Activated CD4-positive, alpha-beta T cell treated with anti-CD3 and anti-CD28 coated beads, Interleukin-10, Interleukin-2, amounts not matched to agents 100 ng/mL and 50 ng/mL, durations not matched to agents 16 hours and 8 hours (primary cell): ENCODE measurements around the gene VEGFB.

ENCODE experiments used
- DNase-seq: peaks from one replicate; pipeline ENCODE4 v3.0.0-alpha.2; 2020

The VEGFB gene

DNA sequence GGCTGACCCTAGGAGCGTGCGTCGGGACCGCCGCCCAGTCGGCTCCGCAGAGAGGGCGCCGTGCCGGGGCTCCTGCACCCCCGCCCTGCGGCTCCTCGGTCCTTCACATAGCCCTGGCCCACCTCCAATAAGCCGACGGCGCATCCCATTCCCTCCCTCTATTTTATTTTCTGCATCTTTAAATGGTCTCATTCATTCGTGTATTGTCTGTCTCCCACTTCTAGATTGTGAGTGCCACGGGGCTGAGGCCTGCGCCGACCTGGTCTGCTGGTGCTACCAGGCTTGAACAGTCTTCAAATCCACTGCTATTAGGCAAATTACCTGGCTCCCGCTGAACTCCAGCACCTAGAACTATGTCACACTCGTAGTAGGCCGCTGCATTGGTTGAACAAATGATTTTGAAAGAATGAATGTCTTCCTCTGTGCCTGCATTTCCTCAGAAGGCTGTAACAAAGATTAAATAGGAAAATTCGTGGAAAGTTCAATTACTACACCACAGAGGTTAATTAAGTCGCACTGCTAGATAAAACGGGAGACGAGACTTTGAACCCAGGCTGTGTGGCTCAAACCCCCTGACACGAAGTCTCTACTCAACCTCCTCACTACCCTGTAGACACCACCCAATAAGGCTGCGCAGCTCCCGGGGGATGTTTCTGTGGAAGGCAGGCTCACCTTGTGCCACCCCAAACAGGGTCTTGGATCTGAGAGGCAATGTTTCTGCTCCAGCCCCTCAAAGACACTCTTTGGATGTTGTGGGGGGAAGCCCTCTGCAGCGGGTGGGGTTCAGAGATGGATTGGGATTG is 13.5 kb downstream of the VEGFB start:
- no peak for DNase-seq

- DNase-seq: no peak
These were observed 14.2 kb downstream of the VEGFB start for GRCh38 chr11:64248578-64248977.

DNA sequence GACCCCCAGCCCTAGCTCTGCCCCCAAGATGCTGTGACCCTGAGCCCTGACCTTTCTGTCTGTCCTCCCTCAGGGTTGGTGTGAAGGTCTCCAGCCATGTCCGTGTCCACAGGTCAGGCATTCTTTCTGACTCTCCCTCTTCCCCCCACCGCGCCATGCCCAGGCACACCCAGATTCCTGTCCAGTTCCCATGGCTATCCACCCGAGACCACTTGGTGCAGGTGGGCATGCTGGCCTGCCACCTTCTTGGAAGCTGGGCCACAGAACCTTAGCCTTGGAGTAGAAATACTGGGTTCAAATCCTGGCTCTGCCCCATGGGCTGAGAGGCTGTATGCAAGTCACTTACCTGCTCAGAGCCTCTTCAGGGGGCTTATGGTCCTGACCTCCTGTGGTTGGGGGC is 14.7 kb downstream of the VEGFB start:
- DNase-seq: no peak

GRCh38 chr11:64249563-64250414 is 15.4 kb downstream of the VEGFB start:
- no peak for DNase-seq

GRCh38 chr11:64250415-64251015 is 16.1 kb downstream of the VEGFB start:
- no peak for DNase-seq

DNA sequence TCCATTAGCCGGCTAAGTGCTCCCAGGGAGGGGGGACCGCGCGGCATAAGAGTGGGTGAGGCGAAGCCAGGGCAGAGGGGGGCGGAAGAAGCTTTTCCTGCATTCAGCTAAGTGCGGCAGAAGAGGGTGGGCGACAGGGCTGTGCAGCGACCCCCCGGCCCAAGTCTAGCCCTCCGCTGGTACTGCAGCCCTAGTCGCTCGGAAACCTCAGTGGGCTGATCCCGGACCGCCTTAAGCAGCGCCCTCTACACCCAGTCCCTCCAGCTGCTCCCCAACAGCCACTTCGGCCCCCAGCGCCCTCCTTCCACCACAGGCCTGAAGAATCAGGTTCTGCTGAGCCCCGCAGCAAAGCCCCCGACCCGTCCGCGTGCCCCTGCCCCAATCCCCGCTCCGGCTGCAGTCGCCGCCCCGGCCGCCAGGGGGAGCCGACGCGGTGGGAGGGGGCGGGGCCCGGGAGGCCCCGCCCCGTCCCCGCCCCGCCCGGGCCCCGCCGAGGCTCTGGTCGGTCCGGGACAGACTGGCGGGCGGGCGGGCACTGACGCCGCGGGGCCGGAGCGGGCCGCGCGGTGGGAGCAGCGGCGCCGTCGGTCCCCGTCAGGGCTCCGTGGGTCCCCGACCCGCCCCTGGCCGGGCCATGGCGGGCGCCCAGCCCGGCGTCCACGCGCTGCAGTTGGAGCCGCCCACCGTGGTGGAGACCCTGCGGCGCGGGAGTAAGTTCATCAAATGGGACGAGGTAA is 16.8 kb downstream of the VEGFB start, which contains the start of gene PLCB3:
PLCB3 (plus strand) TSS at position 515 of the 737 bp plus-strand sequence; CDS start at position 635, 120 bp downstream.
- DNase-seq: peak; percentile 69

- DNase-seq: no peak
These were observed 17.3 kb downstream of the VEGFB start for GRCh38 chr11:64251753-64252002.

DNA sequence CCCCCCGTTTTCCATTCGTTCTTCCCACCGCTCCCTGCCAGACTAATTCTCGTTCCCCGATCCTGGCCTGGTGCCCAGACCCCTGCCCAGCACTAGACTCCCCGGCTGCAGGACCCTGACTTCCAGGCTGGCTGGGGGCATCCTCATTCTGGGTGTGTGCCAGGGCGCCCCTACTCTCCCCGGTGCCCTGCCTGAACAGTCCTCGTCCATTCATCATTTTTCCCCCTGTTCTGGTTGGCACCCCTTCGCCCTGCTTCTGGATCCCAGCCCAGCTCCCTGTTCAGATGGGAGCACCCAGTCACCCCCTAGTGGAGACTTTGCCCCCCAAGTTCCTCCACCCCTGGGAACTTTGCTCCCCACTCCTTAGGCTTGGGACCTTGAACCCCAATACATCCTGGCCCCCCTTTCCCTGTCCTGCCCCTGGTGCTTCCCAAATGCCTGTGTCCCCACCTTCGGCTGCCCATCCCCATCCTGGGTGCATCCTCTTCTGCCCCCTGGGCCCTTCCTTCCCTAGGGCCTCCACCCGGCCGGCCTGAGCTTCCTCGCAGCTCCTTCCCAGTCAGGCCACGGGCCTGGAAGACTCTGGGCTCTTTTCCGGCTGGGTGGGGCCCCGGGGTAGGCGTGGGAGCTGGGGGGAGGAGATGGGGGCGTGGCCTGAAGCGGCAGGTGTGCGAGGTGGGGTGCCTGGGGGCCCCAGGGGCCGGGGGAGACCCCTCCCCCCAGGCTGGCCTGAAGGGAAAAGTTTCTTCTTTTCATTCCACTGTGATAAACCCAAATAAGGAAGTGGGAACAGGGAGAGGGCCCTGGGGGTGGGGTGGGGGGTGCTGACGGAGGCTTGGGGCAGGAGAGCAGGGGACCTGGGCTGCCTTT is 17.9 kb downstream of the VEGFB start:
- DNase-seq: no peak

GRCh38 chr11:64253043-64253442 is 18.7 kb downstream of the VEGFB start:
- DNase-seq: no peak

DNA sequence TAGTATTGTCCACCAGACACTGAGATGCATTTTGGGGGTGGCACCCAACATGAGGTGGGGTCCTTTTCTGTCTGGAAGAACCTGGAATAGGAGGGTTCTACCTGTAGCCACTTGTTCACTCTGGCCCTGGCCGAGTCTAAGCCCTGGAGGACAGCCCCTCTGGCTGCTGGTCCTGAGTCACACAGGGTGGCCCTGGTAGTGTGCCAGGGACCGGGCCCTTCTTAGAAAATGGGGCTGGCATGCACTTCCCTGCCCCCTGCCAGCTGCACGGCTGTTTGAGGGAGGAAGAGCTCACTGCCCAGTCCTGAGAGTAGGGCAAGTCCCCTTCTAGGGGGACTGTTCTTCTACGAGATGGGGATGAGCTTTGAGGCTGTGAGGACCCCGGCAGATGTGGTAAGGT is 19.1 kb downstream of the VEGFB start:
- no peak for DNase-seq

DNA sequence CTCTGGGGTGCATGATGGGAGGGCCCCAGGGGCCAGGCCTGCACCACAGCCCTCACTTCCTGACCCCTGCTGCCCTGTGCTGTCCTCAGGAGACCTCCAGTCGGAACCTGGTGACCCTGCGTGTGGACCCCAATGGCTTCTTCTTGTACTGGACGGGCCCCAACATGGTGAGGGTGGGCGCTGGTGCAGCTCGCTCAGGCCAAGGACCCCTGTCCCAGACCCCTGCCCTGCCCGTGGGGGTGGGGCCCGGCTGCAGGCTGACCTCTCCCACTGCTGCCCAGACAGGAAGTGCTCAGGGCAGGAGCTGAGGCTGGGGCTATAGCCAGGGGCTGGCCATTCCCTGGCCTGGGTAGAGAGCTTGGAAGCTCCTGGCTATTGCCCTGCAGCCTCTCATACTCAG is 19.9 kb downstream of the VEGFB start:
- no peak for DNase-seq

DNA sequence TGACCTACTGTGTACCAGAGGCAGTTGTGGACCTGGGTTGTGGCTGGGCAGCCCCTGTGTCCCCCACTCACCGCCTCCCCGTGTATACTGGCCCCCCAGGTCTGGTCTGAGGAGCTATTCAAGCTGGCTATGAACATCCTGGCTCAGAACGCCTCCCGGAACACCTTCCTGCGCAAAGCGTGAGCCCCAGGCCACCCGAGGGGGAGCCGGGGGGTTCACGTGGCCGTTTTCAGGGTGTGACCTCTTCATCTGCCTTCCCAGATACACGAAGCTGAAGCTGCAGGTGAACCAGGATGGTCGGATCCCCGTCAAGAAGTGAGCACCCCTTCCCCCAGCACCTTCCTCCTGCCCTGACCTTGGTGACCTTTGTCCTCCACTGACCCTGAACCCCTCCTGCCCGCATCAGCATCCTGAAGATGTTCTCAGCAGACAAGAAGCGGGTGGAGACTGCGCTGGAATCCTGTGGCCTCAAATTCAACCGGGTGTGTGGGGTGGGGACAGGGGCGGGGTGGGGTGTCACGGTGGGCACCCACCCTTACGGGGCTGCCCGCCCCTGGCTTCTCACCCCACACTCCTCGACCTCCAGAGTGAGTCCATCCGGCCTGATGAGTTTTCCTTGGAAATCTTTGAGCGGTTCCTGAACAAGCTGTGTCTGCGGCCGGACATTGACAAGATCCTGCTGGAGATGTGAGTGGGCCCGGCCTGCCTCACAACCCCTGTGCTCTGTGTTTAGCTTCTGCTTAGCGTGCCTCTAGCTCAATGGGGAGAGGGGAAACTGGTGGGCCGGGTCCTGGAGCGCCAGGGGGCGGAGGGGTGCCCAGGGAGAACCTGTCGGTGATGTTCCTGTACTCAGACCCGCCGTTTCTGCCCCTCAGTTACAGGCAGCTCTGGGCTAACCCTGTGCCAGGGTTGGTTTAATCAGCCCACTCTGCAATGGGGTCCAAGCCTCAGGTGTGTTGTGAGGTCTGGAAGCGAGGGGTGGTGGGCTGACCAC is 21.0 kb downstream of the VEGFB start:
- DNase-seq: no peak

DNA sequence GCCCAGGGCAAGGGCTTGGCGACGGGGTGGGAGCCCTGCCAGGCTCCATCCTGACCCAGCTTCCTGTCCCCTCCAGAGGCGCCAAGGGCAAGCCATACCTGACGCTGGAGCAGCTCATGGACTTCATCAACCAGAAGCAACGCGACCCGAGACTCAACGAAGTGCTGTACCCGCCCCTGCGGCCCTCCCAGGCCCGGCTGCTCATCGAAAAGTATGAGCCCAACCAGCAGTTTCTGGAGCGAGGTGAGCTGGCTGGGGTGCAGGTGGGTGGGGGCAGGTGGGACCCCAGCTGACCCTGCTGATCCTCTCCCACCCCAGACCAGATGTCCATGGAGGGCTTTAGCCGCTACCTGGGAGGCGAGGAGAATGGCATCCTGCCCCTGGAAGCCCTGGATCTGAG is 21.9 kb downstream of the VEGFB start:
- DNase-seq: no peak

DNA sequence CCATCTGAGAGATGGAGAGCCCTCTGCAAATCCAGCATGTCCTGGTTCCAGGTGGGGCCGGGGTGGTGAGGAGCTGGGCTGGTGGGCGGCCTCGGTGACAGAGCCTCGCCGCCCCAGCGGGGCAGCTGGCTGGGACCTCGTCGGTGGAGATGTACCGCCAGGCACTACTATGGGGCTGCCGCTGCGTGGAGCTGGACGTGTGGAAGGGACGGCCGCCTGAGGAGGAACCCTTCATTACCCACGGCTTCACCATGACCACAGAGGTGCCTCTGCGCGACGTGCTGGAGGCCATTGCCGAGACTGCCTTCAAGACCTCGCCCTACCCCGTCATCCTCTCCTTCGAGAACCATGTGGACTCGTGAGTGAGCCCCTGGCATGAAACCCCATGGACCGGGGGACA is 24.0 kb downstream of the VEGFB start:
- DNase-seq: no peak

- DNase-seq: no peak
These were observed 24.7 kb downstream of the VEGFB start for GRCh38 chr11:64258946-64259532.

- no peak for DNase-seq
These were observed 25.2 kb downstream of the VEGFB start for GRCh38 chr11:64259533-64260067.

- no peak for DNase-seq
These were observed 25.8 kb downstream of the VEGFB start for GRCh38 chr11:64260147-64260708.

GRCh38 chr11:64261556-64262080 is 27.2 kb downstream of the VEGFB start:
- DNase-seq: no peak

DNA sequence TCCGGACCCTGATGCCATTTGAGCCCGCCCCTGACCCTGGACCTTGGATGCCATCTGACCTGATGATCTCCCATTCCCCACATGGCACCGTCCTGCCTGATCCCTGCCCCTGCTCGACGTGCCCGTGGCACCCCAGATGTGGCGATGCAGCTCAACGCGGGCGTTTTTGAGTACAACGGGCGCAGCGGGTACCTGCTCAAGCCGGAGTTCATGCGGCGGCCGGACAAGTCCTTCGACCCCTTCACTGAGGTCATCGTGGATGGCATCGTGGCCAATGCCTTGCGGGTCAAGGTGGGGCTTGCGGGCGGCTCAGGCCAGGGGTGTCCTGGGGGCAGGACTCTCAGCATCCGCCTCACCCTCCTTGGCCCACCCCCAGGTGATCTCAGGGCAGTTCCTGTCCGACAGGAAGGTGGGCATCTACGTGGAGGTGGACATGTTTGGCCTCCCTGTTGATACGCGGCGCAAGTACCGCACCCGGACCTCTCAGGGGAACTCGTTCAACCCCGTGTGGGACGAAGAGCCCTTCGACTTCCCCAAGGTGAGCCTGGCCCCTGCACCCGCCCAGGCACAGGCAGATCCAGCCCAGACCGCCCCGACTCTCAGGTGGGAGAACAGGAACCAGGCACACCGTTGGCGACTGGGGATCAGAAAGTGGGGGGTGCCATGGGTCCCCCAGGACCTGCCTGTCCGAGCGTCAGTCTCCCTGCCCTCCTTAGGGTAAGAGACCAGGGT is 28.1 kb downstream of the VEGFB start:
- no peak for DNase-seq
